ENCODE results near the gene SFXN5. TPM values are rescaled to one million over a fixed set of nuclear protein-coding genes. Genes with fewer than 3 reads are reported as not detected.

SFXN5 gene
- total RNA-seq, 6 experiments from 2014 or later: 33.1 to 73.4 (median 56.6) TPM

- peak in 2 of 3 donors; percentile 13 to 26 for DNase-seq
- 100% methylated on average over 1 of the region's 2 CpGs for WGBS (ENCODE audit: insufficient coverage, low coverage, low lambda C conversion rate, missing lambda C conversion rate)
Observed at GRCh38 chr2:72935611-72935957, 135.9 kb downstream of the SFXN5 start.

GRCh38 chr2:72934683-72935610 lies 136.6 kb downstream of the SFXN5 start:
- 74% methylated on average over 5 of the region's 14 CpGs for WGBS (ENCODE audit: insufficient coverage, low coverage, low lambda C conversion rate, missing lambda C conversion rate)
- intact Hi-C loops (cut with DNase I): no loop called here
- Histone ChIP-seq H3K36me3 (no peaks in the 10 kb centered on the region), H3K4me1 (no peaks in the 10 kb centered on the region), H3K27me3 (no peaks in the 10 kb centered on the region), H3K4me3 (no peak overlapping the region), H3K9me3 (no peaks in the 10 kb centered on the region), H3K27ac (no peak overlapping the region)
- DNase-seq (peak in 2 of 3 donors; percentile 35 to 48), ATAC-seq (peak; percentile 37 to 57 (median 46))
- TF ChIP-seq CTCF (IDR thresholded peaks at IDR 0.05) (peak; percentile 25 to 39 (median 29)), POLR2A (IDR thresholded peaks at IDR 0.05) (no peak)

More at GRCh38 chr2:72935611-72935957, 135.9 kb downstream of the SFXN5 start:
- Histone ChIP-seq H3K27me3 (no peaks in the 10 kb centered on the region), H3K27ac (no peak overlapping the region), H3K4me3 (no peak overlapping the region), H3K9me3 (no peaks in the 10 kb centered on the region), H3K36me3 (no peaks in the 10 kb centered on the region), H3K4me1 (no peaks in the 10 kb centered on the region)
- intact Hi-C loops (cut with DNase I): no loop called here
- no peak for ATAC-seq
- TF ChIP-seq POLR2A (IDR thresholded peaks at IDR 0.05): no peak
- TF ChIP-seq CTCF (IDR thresholded peaks at IDR 0.05): no peak

- intact Hi-C loops (cut with DNase I): no loop called here
- ATAC-seq (no peak), DNase-seq (peak in 2 of 3 donors; percentile 12 to 42)
- no peaks in the 10 kb centered on the region for H3K4me1 ChIP-seq
- no peaks in the 10 kb centered on the region for H3K9me3 ChIP-seq
- WGBS (ENCODE audit: insufficient coverage, low coverage, low lambda C conversion rate, missing lambda C conversion rate): 67% methylated on average over 1 of the region's 12 CpGs
- TF ChIP-seq CTCF (IDR thresholded peaks at IDR 0.05) (no peak), POLR2A (IDR thresholded peaks at IDR 0.05) (no peak)
- H3K4me3 ChIP-seq: no peak overlapping the region
- H3K27me3 ChIP-seq: no peaks in the 10 kb centered on the region
- H3K36me3 ChIP-seq: no peaks in the 10 kb centered on the region
- H3K27ac ChIP-seq: no peak overlapping the region
Observed at GRCh38 chr2:72933646-72934151, 137.8 kb downstream of the SFXN5 start.

GRCh38 chr2:72933207-72933606 lies 138.3 kb downstream of the SFXN5 start:
- H3K9me3 ChIP-seq: no peaks in the 10 kb centered on the region
- TF ChIP-seq POLR2A (IDR thresholded peaks at IDR 0.05) (no peak), CTCF (IDR thresholded peaks at IDR 0.05) (no peak)
- no peaks in the 10 kb centered on the region for H3K36me3 ChIP-seq
- no peaks in the 10 kb centered on the region for H3K27me3 ChIP-seq
- no peak overlapping the region for H3K4me3 ChIP-seq
- WGBS (ENCODE audit: insufficient coverage, low coverage, low lambda C conversion rate, missing lambda C conversion rate): 67% methylated on average over 1 of the region's 5 CpGs
- H3K4me1 ChIP-seq: no peaks in the 10 kb centered on the region
- no peak overlapping the region for H3K27ac ChIP-seq
- intact Hi-C loops (cut with DNase I): no loop called here
- DNase-seq (peak in 1 of 3 donors; percentile 7), ATAC-seq (no peak)

Measured in right lobe of liver (tissue), 6 donors.